NCI-H510A treated with DMSO at 0.1 percent for 48 hours (cell line): Measurements from ENCODE around the gene HPCAL4.

Source experiments
- DNase-seq: peaks from one replicate; lab custom pipeline; 2025; lab: John Stamatoyannopoulos, UW

The HPCAL4 gene

GRCh38 chr1:39701049-39701439, 9.8 kb upstream of the HPCAL4 start:
- peak; percentile 100 for DNase-seq

- no peak for DNase-seq
These were observed 9.1 kb upstream of the HPCAL4 start for GRCh38 chr1:39700348-39700747.

- DNase-seq: no peak
These were observed 8.2 kb upstream of the HPCAL4 start for GRCh38 chr1:39699419-39699818.

GRCh38 chr1:39698568-39698967, 7.3 kb upstream of the HPCAL4 start:
- DNase-seq: no peak

GRCh38 chr1:39696448-39696847, 5.2 kb upstream of the HPCAL4 start:
- no peak for DNase-seq

GRCh38 chr1:39695016-39695415, 3.8 kb upstream of the HPCAL4 start:
- DNase-seq: no peak

GRCh38 chr1:39694026-39694425, 2.8 kb upstream of the HPCAL4 start:
- no peak for DNase-seq

- peak; percentile 100 for DNase-seq
These were observed 1.2 kb upstream of the HPCAL4 start for GRCh38 chr1:39692152-39693074.

GRCh38 chr1:39690794-39691382, 345 bp downstream of the HPCAL4 start:
- DNase-seq: no peak

- DNase-seq: no peak
These were observed 1.0 kb downstream of the HPCAL4 start for GRCh38 chr1:39690225-39690624.

- peak; percentile 100 for DNase-seq
These were observed 1.6 kb downstream of the HPCAL4 start for GRCh38 chr1:39689635-39690034.

GRCh38 chr1:39689214-39689613, 2.0 kb downstream of the HPCAL4 start:
- DNase-seq: no peak

- DNase-seq: no peak
These were observed 2.5 kb downstream of the HPCAL4 start for GRCh38 chr1:39688706-39689105.

GRCh38 chr1:39687243-39687642, 4.0 kb downstream of the HPCAL4 start:
- DNase-seq: no peak

GRCh38 chr1:39685071-39685470, 6.2 kb downstream of the HPCAL4 start:
- DNase-seq: no peak

- no peak for DNase-seq
These were observed 6.9 kb downstream of the HPCAL4 start for GRCh38 chr1:39684313-39684664.

GRCh38 chr1:39683591-39684312, 7.5 kb downstream of the HPCAL4 start:
- DNase-seq: no peak

GRCh38 chr1:39681999-39682398, 9.2 kb downstream of the HPCAL4 start:
- no peak for DNase-seq

- no peak for DNase-seq
These were observed 9.9 kb downstream of the HPCAL4 start for GRCh38 chr1:39681294-39681693.

GRCh38 chr1:39680751-39681150, 10.5 kb downstream of the HPCAL4 start:
- no peak for DNase-seq

GRCh38 chr1:39679821-39680220, 11.4 kb downstream of the HPCAL4 start:
- DNase-seq: no peak

GRCh38 chr1:39678889-39679288, 12.3 kb downstream of the HPCAL4 start:
- DNase-seq: no peak

- no peak for DNase-seq
These were observed 13.6 kb downstream of the HPCAL4 start for GRCh38 chr1:39677645-39678044.
